ENCODE measurements around the gene BMS1. TPM values are rescaled to one million over a fixed set of nuclear protein-coding genes. Genes with fewer than 3 reads are reported as not detected.
A peak's percentile ranks its signal among the peaks of the same experiment; 100 is the strongest.

The BMS1 gene
- total and polyA plus RNA-seq, 2 of the 8 experiments (the other 6 are each of a cell fraction or from before 2014, with no cell fraction given): 3.7 to 34.6 TPM

- Histone ChIP-seq H3K9me3 (ENCODE audit: insufficient read depth in 2 of 2, low read depth in 1 of 2, low read length in 1 of 2) (no peaks in the 10 kb centered on the region), H2BK12ac (ENCODE audit: low read depth, low read length) (no peak overlapping the region), H4K8ac (ENCODE audit: extremely low read depth, insufficient read depth, low read length) (no peak overlapping the region), H3K9ac (replicated peaks in 1 of 4; ENCODE audit: extremely low read depth in 1 of 4, low read depth in 3 of 4, low read length in 3 of 4) (no peak overlapping the region), H3K27ac (ENCODE audit: low read depth, low read length) (no peak overlapping the region), H3K4me3 (ENCODE audit: extremely low read depth in 1 of 4, insufficient read depth in 2 of 4, low read depth in 3 of 4, low read length in 4 of 4) (peak overlapping the region in 1 of 4 experiments; percentile 48; a peak in 2 of 8 replicates), H3K23me2 (ENCODE audit: low read depth, low read length) (0 out of 2 replicates have a peak, but pooled peaks cover 3% of the 10 kb centered on the region), H4K5ac (ENCODE audit: insufficient read length, low read depth, low read length) (no peak overlapping the region), H3K4ac (replicated peaks; ENCODE audit: insufficient read length, low read depth, low read length) (no peak overlapping the region), H3K36me3 (ENCODE audit: control insufficient read depth in 2 of 4, insufficient read depth in 4 of 4, low read length in 3 of 4) (no peaks in the 10 kb centered on the region), H3K18ac (ENCODE audit: extremely low read depth, low read length) (no peak overlapping the region; the same call in 1 of the 2 replicates), H3K23ac (ENCODE audit: insufficient read length) (no peak overlapping the region), H2BK15ac (ENCODE audit: low read length) (no peak overlapping the region), H2BK120ac (replicated peaks; ENCODE audit: low read depth, low read length) (no peak overlapping the region), H3K79me2 (ENCODE audit: control insufficient read depth in 1 of 2, insufficient read depth in 2 of 2, low read length in 2 of 2) (no peaks in the 10 kb centered on the region), H2BK20ac (ENCODE audit: low read length) (no peak overlapping the region), H3K56ac (replicated peaks; ENCODE audit: insufficient read length, low read depth, low read length) (no peak overlapping the region), H3K4me1 (replicated peaks in 1 of 4; ENCODE audit: control insufficient read depth in 3 of 4, insufficient read depth in 4 of 4, low read length in 3 of 4) (peaks cover 0 to 2% (median under 1%) of the 10 kb centered on the region in 4 experiments; a peak in 2 of 7 replicates), H4K20me1 (replicated peaks in 1 of 2; ENCODE audit: control insufficient read depth in 1 of 2, insufficient read depth in 2 of 2, low read length in 2 of 2) (no peaks in the 10 kb centered on the region), H2AK5ac (ENCODE audit: low read depth, low read length) (no peak overlapping the region), H2AFZ (ENCODE audit: low read length) (no peak overlapping the region), H3K27me3 (replicated peaks in 1 of 4; ENCODE audit: control insufficient read depth in 3 of 4, extremely low read depth in 1 of 4, insufficient read depth in 3 of 4, low read length in 3 of 4) (peaks cover 0 to 17% (median 12%) of the 10 kb centered on the region in 4 experiments; a peak in 4 of 7 replicates), H3K4me2 (ENCODE audit: insufficient read depth in 1 of 2, low read depth in 2 of 2, low read length in 2 of 2) (peak overlapping the region in 1 of 2 experiments; percentile 62; a peak in 3 of 4 replicates), H3K79me1 (ENCODE audit: low read depth, low read length) (no peaks in the 10 kb centered on the region), H3K14ac (ENCODE audit: insufficient read length) (no peak overlapping the region), H2BK5ac (ENCODE audit: low read depth, low read length) (no peak overlapping the region), H4K91ac (replicated peaks; ENCODE audit: insufficient read length, low read length) (no peak overlapping the region)
- FAIRE-seq (no peak), DNase-seq (ENCODE audit: low read depth in 1 of 2, low spot score in 2 of 2) (peak in 1 of 2 experiments; percentile 44)
- TF ChIP-seq NRF1 (IDR thresholded peaks at IDR 0.05; ENCODE audit: low read depth, low read length) (no peak), CEBPB (IDR thresholded peaks at IDR 0.05; ENCODE audit: low read depth, low read length) (no peak), EGR1 (IDR thresholded peaks at IDR 0.05; ENCODE audit: borderline replicate concordance, low read depth, low read length) (no peak), KDM5A (IDR thresholded peaks at IDR 0.05; ENCODE audit: low read length) (no peak), TAF7 (optimal IDR thresholded peaks at IDR 0.05; ENCODE audit: borderline replicate concordance, low read depth, low read length) (no peak), EZH2 (IDR thresholded peaks at IDR 0.05; ENCODE audit: low read depth, low read length, severe bottlenecking) (no peak)
- TF ChIP-seq, protein P1, sequence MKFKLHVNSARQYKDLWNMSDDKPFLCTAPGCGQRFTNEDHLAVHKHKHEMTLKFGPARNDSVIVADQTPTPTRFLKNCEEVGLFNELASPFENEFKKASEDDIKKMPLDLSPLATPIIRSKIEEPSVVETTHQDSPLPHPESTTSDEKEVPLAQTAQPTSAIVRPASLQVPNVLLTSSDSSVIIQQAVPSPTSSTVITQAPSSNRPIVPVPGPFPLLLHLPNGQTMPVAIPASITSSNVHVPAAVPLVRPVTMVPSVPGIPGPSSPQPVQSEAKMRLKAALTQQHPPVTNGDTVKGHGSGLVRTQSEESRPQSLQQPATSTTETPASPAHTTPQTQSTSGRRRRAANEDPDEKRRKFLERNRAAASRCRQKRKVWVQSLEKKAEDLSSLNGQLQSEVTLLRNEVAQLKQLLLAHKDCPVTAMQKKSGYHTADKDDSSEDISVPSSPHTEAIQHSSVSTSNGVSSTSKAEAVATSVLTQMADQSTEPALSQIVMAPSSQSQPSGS (IDR thresholded peaks at IDR 0.05; ENCODE audit: low read length): no peak
- 90% methylated on average over 14 of the region's 18 CpGs; no CpG with 5 or more reads in 1 of the 2 experiments for WGBS, 2 experiments (ENCODE audit: extremely low coverage in 1 of 2, insufficient coverage in 1 of 2, insufficient read length in 1 of 2, insufficient replicate concordance in 2 of 2, low coverage in 1 of 2, low lambda C conversion rate in 2 of 2, missing lambda C conversion rate in 1 of 2)
- ChIA-PET POLR2A (ENCODE audit: partially characterized antibody) (no interaction called here), CTCF (ENCODE audit: partially characterized antibody) (interaction anchor here (0.7 to 8.7 kb wide), 25 partner anchors 16 to 336 kb away, joined by 3 to 97 read pairs (median 3); partner anchors contain the start of gene RET)
Measured at GRCh38 chr10:42865716-42866114, 83.1 kb downstream of the BMS1 start.
